Measurements from ENCODE around the gene GLRX5.

Gene GLRX5

GRCh38 chr14:95493976-95494375, 40.9 kb upstream of the GLRX5 start:
- DNase-seq (ENCODE audit: low read depth, low spot score), result no peak
- POLR2A ChIA-PET, result interaction anchor here (0.8 kb wide), 1 partner anchor 11 kb away, joined by 3 read pairs; no protein-coding TSS in a partner anchor
- CTCF ChIA-PET, result interaction anchor here (1.2 to 1.7 kb wide), 3 partner anchors 34 to 51 kb away, joined by 3 to 5 read pairs (median 3); no protein-coding TSS in a partner anchor
- no peak overlapping the region for H3K4me3 ChIP-seq (ENCODE audit: low read depth, low read length)
- no peak for TF ChIP-seq CTCF (IDR thresholded peaks at IDR 0.05; ENCODE audit: insufficient read depth, low read length, missing control alignments)

- DNase-seq (ENCODE audit: low read depth, low spot score), result no peak
- CTCF ChIA-PET, result interaction anchor here (1.2 to 1.7 kb wide), 3 partner anchors 33 to 52 kb away, joined by 3 to 5 read pairs (median 3); no protein-coding TSS in a partner anchor
- no peak for TF ChIP-seq CTCF (IDR thresholded peaks at IDR 0.05; ENCODE audit: insufficient read depth, low read length, missing control alignments)
Observed at GRCh38 chr14:95494456-95494855, 40.4 kb upstream of the GLRX5 start.

GRCh38 chr14:95495076-95495475, 39.8 kb upstream of the GLRX5 start:
- no peak for DNase-seq (ENCODE audit: low read depth, low spot score)
- TF ChIP-seq CTCF (IDR thresholded peaks at IDR 0.05; ENCODE audit: insufficient read depth, low read length, missing control alignments), result no peak
- CTCF ChIA-PET, result no interaction called here
- POLR2A ChIA-PET, result no interaction called here
- H3K4me3 ChIP-seq (ENCODE audit: low read depth, low read length), result no peak overlapping the region

More at GRCh38 chr14:95494456-95494855, 40.4 kb upstream of the GLRX5 start:
- no peak overlapping the region for H3K4me3 ChIP-seq (ENCODE audit: low read depth, low read length)
- POLR2A ChIA-PET, result interaction anchor here (0.8 kb wide), 1 partner anchor 11 kb away, joined by 3 read pairs; no protein-coding TSS in a partner anchor

- ChIA-PET POLR2A (no interaction called here), CTCF (interaction anchor here (1.0 to 1.8 kb wide), 3 partner anchors 32 to 43 kb away, joined by 3 to 9 read pairs (median 4); no protein-coding TSS in a partner anchor)
- TF ChIP-seq CTCF (IDR thresholded peaks at IDR 0.05; ENCODE audit: insufficient read depth, low read length, missing control alignments), result no peak
- no peak overlapping the region for H3K4me3 ChIP-seq (ENCODE audit: low read depth, low read length)
- no peak for DNase-seq (ENCODE audit: low read depth, low spot score)
Observed at GRCh38 chr14:95495538-95496025, 39.3 kb upstream of the GLRX5 start.

- ChIA-PET POLR2A (no interaction called here), CTCF (interaction anchor here (0.9 to 1.8 kb wide), 8 partner anchors 9 to 44 kb away, joined by 3 to 9 read pairs (median 4); no protein-coding TSS in a partner anchor)
- H3K4me3 ChIP-seq (ENCODE audit: low read depth, low read length), result no peak overlapping the region
- DNase-seq (ENCODE audit: low read depth, low spot score), result no peak
- TF ChIP-seq CTCF (IDR thresholded peaks at IDR 0.05; ENCODE audit: insufficient read depth, low read length, missing control alignments), result no peak
Observed at GRCh38 chr14:95496111-95496681, 38.7 kb upstream of the GLRX5 start.

- no peak for TF ChIP-seq CTCF (IDR thresholded peaks at IDR 0.05; ENCODE audit: insufficient read depth, low read length, missing control alignments)
- no peak for DNase-seq (ENCODE audit: low read depth, low spot score)
- ChIA-PET CTCF (interaction anchor here (0.9 to 1.8 kb wide), 7 partner anchors 10 to 44 kb away, joined by 3 to 9 read pairs (median 3); no protein-coding TSS in a partner anchor), POLR2A (no interaction called here)
- no peak overlapping the region for H3K4me3 ChIP-seq (ENCODE audit: low read depth, low read length)
Observed at GRCh38 chr14:95496690-95497259, 38.1 kb upstream of the GLRX5 start.

Data from AG04449 (cell line).